Femur (tissue), 1 donor: ENCODE measurements around the gene PHKG2.

ENCODE experiments used
- DNase-seq: peaks from one replicate; pipeline ENCODE4 v3.0.0-alpha.2; 2017

Gene PHKG2

DNA sequence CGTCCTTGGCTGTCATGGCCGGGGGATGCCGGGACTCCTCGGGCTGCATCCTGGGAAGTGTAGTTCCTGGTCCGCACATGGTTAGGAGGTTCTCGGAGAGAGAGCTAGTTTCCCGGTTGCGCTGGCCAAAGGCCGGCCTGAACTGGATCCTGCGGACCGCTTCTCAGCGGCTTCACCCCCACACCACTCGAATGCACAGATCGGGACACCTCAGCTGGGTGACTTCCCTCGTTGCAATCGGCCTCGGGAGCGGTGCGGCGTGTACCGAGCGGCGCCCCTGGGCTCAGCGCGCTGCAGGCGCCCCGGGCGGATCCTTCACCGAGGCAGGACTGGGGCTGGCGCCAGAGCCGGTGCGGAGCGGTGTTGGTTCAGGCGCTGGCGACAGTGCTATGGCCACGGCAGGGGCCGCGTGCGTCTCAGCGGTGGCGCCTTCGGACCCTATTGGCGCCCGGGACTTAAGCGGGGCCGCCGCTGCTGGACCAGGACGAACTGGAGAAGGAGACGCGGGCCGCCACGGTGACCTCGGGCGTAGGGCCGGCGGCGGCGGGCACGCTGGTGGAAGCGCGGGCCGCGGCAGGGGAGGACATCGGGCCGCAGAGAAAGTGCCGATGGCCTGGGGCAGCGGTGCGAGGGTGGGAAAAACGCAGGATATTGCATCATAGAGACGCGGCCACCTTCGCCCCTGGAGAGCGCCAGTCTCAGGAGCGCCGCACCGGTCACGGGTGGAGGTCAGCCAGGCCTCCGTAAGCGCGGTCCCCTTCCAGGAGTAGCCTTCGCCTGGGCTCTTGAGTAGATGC is 27.4 kb downstream of the PHKG2 start:
- peak; percentile 92 for DNase-seq

DNA sequence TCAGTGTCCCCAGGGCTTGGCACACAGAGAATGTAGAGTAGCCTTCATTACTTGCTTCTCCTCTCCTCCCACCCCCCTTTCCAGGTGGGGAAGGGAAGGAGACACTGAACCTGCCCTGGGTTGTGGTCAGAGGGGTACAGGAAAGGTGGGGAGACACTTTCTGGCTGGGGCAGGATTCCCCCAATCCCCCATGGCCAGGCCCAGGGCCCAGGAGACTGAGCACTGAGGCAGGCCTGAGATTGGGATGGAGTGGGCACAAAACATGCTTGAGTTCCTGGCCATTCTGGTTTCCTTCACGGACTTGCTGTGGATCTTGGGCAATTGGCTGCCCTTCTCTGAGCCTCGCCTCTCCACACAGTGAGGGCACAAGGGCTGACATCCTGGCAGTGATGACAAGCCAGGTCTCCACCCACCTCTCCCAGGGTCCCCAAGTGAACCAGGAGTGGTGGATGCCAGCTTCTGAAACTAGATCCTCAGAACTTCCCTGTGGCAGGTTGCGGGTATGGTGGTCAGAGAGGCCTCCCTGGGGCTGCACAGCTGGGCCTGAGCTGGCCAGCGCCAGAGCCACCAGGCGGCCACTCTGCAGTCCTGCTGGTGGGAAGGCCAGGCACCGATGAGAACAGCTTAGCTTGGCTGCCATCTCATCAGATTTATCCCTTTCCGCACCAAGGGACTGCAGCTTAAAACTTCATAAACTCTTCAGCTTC is 29.5 kb downstream of the PHKG2 start:
- DNase-seq = peak; percentile 44

DNA sequence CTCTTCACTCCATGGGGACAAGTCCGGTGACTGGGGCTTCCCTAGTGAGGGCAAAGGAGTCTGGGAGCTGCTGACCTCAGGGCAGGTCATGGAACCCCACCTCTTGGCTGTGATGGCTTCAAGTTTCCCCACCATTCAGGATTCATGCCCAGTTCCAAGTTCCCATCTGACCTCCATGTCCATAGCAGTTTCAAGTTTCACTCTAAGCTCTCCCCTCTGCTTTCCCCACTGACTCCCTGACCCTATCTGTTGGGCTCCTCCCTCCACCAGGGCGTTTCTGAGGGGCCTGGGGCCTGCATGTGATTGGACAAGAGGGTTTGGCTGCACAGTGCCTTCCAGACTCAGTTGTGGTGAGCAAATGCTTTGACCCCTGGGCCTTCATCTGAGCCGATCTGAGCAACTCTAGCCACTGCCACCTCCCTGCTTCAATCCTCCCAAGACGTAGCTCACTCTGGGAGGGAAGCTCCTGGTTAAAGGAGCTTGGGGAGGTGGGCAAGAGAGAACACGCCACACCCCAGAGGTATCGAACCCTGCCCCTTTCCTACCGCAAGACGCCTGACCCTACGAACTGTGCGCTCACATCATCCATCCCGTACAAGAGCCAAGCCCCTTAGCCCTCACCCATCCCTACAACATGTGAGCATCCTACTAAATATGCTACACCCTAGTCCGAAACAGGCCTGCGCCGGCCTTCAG is 30.5 kb downstream of the PHKG2 start:
- peak; percentile 43 for DNase-seq

DNA sequence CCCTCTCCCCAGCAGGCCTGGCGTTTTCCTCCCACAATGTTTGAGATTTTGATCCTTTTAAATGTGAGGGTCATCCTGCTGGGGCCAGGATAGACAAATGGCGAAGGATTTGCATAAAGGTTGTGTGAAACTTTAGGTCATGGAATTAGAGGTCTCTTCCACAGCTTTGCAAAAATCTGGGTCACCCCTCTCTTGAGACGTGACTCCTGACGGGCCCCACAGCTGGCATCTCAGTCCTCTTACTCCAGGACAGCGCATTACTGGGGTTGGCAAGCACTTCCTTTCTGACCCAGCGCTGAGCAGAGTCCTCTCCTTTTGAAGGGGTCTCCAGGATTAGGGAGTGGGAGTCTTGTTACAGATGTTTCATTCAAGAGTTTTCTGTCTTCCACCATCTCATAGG is 31.4 kb downstream of the PHKG2 start:
- DNase-seq = no peak

DNA sequence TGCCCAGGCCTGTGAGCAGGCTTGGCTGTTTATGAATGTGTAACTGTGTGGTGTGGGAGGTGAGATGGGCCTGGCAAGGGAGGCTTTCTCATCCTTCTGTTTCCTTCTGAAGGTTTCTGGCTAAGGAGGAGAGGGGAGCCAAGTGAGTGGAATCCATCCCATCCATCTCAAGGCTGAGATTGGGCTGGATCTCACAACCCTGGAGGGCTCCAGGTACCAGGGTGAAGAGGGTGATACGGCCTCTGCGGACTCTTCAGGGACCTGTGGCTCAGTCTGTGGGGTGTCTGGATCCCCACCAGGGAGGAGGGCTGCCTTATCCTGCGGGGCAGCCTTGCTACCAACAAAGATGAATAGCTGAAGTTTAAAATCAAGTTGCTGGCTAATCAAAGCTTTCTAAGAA is 31.8 kb downstream of the PHKG2 start:
- no peak for DNase-seq

DNA sequence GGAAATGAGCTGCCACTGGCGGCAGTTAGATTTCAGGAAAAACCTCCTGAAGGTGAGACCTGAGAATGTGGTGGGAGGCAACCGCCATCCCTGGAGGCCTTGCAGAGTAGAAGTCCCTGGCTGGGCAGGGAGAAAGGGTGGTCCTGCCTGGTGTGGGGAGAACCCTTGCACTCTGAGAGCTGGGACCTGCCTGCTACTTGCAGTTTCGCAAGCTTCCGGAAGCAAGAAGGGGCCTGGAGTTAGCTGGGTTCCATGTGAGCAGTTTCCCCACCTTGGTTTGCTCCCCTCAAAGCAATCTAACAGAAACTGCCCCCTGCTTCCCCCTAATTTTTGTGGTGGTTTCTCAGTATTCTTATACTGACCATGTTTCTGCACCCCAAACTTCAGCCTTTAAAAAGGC is 32.3 kb downstream of the PHKG2 start:
- DNase-seq = no peak

DNA sequence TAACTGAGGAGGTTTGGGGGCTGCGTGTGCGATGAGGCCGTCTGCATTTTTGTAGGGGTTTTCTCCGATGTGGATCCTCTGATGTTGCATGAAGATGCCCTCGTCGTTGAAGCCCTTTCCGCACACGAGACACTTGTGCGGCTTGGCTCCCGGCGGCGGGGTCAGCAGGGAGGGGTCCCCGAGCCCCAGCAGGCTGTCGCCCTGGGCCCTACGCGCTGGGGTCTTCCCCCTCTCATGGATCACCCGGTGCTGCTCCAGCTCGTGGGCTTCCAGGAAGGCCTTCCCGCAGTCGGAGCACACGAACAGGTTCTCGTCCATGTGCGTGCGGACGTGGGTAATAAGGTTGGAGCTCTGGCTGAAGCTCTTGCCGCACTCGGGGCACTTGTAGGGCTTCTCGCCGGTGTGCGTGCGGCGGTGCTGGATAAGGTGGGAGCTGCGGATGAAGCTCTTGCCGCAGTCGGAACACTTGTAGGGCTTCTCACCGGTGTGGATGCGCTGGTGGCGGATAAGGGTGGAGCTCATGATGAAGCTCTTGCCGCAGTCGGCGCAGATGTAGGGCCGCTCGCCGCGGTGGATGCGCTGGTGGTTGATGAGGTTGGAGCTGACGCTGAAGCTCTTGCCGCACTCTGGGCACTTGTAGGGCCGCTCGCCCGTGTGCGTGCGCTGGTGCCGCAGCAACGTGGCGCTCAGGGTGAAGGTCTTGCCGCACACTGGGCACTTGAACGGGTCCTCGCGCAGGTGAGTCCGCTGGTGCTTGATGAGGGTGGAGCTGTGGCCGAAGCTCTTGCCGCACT is 34.5 kb downstream of the PHKG2 start:
- no peak for DNase-seq

DNA sequence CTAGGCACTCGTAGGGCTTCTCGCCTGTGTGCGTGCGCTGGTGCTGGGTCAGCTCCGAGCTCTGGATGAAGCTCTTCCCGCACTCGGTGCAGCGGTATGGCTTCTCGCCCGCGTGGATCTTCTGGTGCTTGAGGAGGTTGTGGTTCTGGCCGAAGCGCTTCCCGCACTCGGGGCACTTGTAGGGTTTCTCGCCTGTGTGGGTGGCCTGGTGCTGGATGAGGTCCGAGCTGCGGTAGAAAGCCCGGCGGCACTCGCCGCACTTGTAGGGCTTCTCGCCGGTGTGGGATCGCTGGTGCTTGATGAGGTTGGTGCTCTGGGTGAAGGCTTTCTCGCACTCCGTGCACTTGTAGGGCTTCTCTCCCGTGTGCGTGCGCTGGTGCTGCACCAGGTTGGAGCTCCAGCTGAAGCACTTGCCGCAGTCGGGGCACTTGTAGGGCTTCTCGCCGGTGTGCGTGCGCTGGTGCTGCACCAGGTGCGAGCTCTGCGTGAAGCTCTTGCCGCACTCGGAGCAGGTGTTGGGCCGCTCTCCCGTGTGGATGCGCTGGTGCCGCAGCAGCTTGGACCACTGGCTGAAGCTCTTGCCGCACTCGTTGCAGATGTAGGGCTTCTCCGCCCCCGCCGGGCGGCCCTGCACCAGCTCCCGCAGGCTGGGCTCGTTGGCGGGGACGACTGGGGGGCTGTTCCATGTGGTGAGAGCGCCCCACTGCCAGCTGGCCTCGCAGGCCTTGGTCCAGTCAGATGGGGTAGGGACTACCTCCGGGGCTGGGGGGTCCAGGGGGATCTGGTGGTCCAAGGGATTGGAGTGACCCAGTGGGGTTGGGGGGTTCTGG is 35.3 kb downstream of the PHKG2 start:
- peak; percentile 23 for DNase-seq

DNA sequence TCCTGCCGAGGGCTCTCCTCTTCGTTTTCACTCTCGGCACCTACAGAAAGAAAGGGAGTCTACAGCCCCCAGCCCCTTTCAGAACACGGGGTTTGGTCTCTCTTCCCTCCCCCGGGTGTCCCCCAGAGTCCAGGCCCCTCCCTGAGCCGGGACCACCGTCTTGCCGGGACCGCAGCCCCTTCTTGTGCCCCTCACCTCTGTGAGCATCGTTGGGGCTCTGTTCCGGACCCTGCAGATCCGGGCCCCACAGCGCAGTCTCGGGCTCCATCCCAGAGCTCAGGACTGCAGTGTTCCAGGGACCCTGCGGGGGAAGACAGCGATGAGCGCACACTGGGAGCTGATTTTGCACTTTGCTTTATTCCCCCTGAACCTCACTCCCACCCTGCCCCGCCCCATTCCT is 36.0 kb downstream of the PHKG2 start:
- DNase-seq = no peak

DNA sequence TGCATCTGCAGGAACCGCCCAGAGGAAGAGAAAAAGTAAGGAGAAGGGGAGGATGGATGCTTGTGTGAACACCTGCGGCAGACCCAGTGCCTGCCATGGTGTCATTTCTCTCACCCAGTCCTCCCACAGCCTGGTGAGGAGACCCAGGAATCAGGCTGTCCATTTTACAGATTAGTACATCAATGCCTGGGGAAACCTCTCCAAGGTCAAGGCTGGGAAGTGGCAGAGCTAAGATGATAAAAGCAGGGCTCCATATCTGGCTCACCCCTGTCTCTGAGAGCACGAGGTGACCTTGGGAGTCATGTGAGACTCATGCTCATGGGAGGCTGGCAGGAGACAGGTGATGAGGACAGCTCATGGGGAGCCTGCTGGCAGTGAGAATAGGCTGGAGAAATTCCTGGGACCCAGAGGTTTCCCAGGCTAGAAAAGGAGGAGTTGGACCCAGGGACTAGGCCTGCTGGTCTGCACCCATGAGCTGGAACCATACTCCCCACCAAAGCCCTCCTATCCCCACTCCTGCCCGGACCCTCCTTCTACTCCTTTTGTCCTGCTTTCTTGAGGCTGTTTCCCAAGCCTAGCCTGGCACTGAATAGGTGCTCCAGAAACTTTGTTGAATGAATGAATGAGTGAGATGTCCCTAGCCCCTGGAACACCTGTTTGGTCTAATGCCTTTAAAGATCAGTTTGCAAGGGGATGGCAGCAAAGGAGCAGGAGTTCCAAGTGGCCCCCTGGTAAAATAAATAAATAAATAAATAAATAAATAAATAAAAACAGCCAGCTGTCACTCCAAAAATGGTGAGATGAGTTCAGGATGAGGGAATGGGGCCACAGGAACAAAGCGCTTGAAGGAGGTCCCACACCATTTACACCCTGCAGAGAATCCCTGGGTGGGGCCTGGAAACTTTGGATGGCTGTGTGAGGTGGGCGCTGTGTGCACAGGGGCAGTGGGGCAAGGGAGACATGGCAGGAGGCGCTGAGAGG is 37.2 kb downstream of the PHKG2 start:
- DNase-seq = no peak

DNA sequence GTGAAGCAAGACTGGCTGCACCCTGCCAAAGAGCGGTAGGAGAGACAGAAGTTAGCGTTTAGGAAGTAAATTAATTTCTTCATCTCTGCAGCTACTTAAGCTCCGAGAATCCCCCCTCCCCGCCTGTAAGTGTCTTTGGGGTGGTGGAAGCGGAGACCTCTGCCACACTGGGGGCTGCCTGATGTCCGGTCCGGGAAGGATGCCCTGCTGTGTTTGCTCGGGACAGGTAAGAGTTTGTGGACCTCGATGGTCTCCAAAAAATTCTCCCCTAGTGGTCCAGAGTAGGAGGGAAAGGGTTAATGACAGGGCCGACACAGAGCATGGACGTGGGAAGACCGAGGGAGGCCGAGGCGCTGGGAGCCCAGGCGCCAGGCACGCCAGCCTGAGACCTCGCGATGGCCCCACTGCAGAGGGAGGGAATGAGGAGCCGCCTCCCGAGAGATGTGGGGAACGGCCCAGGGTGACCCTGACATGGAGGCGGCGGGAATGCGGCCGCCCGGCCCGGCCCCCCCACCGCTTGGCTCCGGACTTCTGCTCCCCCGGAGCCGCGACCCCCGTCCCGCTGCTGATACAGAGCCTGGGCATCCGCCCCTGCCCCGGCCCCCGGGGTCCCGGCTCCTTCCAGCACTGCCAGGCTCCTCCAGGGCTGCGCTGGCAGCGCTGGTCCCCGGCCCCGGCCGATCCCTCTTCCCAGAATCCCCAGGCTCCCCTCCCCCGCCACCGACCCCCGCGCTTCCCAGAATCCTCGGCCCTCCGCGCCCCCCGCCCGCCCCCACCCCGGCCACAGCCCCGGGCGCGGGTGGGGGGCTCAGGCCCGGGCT is 38.1 kb downstream of the PHKG2 start:
- peak; percentile 62 for DNase-seq

DNA sequence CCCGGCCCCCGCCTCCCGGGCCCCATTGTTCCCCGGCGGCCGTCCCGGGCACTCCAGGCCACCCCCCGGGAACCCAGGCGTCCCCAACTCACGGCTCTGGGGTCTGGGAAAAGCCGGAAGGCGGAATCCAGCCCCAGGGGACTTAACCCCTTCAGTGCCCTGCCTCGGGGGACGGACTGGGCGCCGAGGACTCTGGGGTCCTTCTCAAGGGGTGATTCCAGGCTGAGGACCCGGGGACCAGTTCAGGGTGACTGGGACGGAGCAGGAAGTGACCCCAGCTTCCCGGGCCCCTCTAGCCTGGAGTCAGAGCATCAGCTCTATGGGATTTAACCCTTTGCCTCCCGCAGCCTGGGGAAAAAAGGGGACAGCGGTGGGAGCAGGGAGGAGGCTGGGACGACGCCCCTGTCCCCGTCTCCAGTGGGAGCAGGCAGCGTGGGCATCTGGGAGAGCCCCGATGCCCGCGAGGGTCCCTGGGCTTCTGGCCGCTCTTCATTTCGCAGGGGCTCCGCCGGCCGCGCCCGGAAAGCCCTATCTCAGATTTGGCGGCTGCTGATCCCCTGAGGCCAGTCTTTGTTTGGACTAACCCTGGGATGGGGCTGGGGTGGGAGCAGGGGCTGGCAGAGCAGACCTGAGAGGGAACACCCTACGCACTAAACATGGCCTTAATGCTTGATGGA is 38.8 kb downstream of the PHKG2 start, which contains the start of gene ZNF629:
Gene ZNF629, minus strand, starts transcription at position 270 of the 677 bp plus-strand sequence. CDS start 2,723 bp downstream, outside the sequence.
- DNase-seq = peak; percentile 83

DNA sequence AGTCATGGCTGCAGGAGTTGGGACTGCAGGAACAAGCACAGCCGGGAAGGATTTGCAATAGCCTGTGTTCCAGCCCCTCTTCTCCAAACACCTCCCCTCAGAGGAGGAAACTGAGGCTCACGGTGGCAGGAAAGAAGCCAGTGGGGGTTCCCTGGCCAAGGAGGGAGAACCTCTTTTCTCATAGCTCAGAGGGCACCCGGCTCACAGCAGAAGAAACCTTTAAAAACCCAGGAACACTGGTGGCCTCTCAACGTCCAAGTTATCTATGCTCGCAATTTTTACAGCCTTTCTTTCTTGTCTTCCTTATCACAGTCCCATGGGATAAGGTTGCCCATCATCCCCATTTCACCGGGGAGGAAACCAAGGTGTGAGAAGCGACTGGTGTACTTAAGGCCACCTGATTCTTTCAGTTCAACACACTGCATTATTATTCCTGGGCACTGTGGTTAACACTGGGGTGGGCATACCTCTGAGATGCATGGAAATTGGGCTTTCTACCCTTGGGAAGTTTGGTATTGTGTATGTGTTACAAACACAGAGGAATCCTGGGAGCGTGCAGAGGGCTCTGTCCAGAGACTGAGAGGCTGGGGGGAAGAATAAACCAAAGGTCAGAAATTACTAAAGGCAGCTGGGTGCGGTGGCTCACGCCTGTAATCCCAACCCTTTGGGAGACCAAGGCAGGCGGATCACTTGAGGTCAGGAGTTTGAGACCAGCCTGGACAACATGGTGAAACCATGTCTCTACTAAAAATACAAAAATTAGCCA is 39.6 kb downstream of the PHKG2 start:
- no peak for DNase-seq

DNA sequence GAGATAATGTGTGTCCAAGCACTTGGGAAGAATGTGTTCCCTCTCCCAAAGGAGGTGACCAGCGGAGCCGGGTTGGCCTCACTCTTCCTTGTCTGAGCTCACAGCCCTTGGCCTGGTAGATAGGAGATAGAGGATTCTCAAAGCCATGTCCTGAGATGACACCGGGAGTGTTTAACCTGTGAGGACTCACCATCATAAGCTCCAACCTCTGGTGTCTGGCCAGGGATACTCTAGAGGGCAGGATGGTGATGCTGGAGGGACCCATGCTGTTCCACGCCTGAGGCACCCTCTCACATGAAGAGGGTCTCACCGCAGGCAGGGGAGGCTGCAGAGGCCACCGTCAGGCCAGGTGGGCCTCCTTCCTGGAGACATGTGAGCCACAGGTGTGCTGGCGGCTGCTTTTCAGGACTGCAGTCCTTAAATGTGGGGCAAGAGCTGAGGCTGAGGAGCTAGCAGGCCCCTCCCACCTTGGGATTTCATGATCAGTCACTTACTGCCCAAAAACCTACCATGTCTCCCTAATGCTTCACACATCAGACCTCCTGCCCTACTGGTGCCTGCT is 45.4 kb downstream of the PHKG2 start:
- no peak for DNase-seq

DNA sequence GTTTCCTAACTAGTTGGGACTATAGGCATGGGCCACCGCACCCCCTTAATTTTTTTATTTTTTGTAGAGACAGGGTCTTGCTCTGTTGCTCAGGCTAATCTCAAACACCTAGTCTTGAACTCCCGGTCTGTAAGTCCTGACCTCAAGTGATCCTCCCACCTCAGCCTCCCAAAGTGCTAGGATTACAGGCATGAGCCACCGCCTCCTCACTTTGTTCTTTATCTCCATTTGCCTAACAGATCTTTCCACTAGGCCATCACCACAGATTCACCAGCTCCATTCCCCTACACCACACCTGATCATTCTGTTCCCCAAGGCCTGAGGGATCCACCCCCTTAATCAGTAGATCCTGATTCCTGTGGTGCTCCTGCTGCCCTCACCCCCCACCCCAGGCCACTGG is 46.4 kb downstream of the PHKG2 start:
- DNase-seq = no peak

DNA sequence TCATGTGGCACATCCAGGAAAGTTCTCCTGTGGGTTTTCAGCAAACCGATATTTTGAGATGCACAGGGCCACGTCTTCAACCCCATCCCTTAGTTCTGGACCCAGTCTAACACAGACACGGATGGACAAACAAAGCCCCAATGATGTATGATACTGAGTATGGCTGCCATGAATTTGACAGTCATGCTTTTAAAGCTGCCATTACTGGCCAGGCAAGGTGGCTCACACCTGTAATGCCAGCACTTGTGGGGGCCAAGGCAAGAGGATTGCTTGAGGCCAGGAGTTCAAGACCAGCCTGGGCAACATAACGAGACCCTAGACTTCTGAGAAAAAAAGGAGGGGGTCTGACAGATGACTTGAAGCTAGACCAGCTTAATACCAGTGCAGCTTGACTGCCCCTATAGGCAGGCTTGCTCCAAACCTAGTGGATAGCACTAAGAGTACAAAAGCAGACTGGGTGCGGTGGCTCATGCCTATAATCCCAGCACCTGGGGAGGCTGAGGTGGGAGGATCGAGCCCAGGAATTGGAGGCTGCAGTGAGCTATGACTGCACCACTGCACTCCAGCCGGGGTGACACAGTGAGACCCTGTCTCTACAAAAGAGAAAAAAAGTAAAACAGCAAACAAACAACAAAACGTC is 49.6 kb downstream of the PHKG2 start:
- DNase-seq = no peak
